SK-N-SH (cell line): Measurements from ENCODE around the gene GCLC.

Source experiments
- EP300 ChIP-seq, 2 experiments: IDR thresholded peaks; 2 replicates each; pipeline versions ENCODE4 v1.4.0 to v1.6.1; 2012; ENCODE audit warnings: borderline replicate concordance in 1 of 2, low read depth in 1 of 2, low read length in 1 of 2
- FOSL2 ChIP-seq: IDR thresholded peaks from 2 replicates; pipeline ENCODE4 v1.4.0; 2012; ENCODE audit warnings: low read depth, mild to moderate bottlenecking, moderate library complexity, borderline replicate concordance
- MXI1 ChIP-seq: IDR thresholded peaks from 2 replicates; pipeline ENCODE4 v1.6.1; 2012; ENCODE audit warnings: mild to moderate bottlenecking, low read depth, low read length, improper control_type of control experiment
- RXRA ChIP-seq: IDR thresholded peaks from 2 replicates; pipeline ENCODE4 v1.4.0; 2012; ENCODE audit warnings: low read depth, mild to moderate bottlenecking, borderline replicate concordance
- SIN3A ChIP-seq: IDR thresholded peaks from 2 replicates; pipeline ENCODE4 v1.6.1; 2012; ENCODE audit warnings: low read depth, mild to moderate bottlenecking, low read length, moderate library complexity, borderline replicate concordance
- TAF1 ChIP-seq: IDR thresholded peaks from 2 replicates; pipeline ENCODE4 v1.6.1; 2012; ENCODE audit warnings: low read depth, mild to moderate bottlenecking, low read length, moderate library complexity, borderline replicate concordance
- TF ChIP-seq, protein P1 (sequence below): fragments of 200-600 bp; sonication (generic); IDR thresholded peaks from 2 replicates; pipeline ENCODE4 v1.6.1; 2017; ENCODE audit warnings: antibody characterized with exemption, mild to moderate bottlenecking, moderate library complexity
- TF ChIP-seq, protein P2 (sequence below): fragments of 150-350 bp; IDR thresholded peaks from 2 replicates; pipeline ENCODE4 v1.6.1; 2017; ENCODE audit warnings: antibody characterized with exemption, low read length, low read depth, borderline replicate concordance
- TF ChIP-seq, protein P3 (sequence below): IDR thresholded peaks from 2 replicates; pipeline ENCODE4 v1.4.0; 2012; ENCODE audit warnings: low read depth, borderline replicate concordance

DNA sequence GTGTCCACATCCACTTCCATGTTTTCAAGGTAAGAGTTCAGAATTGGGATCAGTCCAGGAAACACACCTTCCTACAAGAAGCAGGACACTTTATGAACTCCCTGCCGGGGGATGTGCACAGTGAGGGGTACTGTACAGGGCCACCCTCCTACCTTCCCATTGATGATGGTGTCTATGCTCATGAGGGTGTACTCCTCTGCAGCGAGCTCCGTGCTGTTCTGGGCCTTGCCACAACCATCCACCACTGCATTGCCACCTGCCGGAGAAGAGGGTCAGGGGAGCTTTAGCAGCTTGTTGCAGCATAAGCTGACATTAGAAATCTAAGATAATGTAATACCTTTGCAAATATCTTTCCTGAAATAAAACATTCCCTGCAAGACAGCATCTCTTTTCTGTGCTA lies 44.8 kb downstream of the GCLC start:
- TF ChIP-seq FOSL2 (no peak), EP300 (IDR thresholded peaks at IDR 0.05; ENCODE audit: borderline replicate concordance in 1 of 2, low read depth in 1 of 2, low read length in 1 of 2) (no peak), MXI1 (no peak), RXRA (no peak), SIN3A (no peak), TAF1 (no peak)
- TF ChIP-seq, protein P1, sequence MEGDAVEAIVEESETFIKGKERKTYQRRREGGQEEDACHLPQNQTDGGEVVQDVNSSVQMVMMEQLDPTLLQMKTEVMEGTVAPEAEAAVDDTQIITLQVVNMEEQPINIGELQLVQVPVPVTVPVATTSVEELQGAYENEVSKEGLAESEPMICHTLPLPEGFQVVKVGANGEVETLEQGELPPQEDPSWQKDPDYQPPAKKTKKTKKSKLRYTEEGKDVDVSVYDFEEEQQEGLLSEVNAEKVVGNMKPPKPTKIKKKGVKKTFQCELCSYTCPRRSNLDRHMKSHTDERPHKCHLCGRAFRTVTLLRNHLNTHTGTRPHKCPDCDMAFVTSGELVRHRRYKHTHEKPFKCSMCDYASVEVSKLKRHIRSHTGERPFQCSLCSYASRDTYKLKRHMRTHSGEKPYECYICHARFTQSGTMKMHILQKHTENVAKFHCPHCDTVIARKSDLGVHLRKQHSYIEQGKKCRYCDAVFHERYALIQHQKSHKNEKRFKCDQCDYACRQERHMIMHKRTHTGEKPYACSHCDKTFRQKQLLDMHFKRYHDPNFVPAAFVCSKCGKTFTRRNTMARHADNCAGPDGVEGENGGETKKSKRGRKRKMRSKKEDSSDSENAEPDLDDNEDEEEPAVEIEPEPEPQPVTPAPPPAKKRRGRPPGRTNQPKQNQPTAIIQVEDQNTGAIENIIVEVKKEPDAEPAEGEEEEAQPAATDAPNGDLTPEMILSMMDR: no peak
- TF ChIP-seq, protein P2, sequence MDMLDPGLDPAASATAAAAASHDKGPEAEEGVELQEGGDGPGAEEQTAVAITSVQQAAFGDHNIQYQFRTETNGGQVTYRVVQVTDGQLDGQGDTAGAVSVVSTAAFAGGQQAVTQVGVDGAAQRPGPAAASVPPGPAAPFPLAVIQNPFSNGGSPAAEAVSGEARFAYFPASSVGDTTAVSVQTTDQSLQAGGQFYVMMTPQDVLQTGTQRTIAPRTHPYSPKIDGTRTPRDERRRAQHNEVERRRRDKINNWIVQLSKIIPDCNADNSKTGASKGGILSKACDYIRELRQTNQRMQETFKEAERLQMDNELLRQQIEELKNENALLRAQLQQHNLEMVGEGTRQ: no peak
- TF ChIP-seq, protein P3, sequence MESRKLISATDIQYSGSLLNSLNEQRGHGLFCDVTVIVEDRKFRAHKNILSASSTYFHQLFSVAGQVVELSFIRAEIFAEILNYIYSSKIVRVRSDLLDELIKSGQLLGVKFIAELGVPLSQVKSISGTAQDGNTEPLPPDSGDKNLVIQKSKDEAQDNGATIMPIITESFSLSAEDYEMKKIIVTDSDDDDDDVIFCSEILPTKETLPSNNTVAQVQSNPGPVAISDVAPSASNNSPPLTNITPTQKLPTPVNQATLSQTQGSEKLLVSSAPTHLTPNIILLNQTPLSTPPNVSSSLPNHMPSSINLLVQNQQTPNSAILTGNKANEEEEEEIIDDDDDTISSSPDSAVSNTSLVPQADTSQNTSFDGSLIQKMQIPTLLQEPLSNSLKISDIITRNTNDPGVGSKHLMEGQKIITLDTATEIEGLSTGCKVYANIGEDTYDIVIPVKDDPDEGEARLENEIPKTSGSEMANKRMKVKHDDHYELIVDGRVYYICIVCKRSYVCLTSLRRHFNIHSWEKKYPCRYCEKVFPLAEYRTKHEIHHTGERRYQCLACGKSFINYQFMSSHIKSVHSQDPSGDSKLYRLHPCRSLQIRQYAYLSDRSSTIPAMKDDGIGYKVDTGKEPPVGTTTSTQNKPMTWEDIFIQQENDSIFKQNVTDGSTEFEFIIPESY: no peak
